GM19043 (cell line): ENCODE data around the gene SLF2.

Source experiments
- ATAC-seq: cut with Tn5 transposase; IDR thresholded peaks from one replicate; pipeline ENCODE4 v1.9.1; 2021; ENCODE audit warnings: low read depth; ENCODE audit not compliant: unreplicated experiment

The SLF2 gene

GRCh38 chr10:100979791-100980272 lies 67.1 kb downstream of the SLF2 start:
- no peak for ATAC-seq

DNA sequence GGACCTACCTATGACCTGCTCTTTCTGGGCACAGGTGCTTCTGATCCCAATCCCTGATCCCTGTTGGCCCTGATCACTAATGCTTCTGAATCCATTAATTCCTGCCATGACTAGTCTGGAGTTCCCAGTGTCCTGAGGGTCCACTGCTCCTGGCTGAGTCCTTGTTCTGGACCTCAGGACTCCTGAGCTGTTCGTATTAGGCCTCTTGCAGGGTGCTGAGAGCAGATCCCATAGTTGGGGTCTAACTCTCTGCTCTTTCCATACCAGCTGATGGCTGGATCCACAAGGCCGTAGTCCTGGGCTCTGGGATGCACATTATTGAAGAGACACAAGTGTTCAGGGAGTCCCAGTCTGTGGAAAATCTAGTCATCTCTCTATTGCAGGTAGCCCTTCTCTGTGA lies 67.5 kb downstream of the SLF2 start:
- ATAC-seq, result no peak

DNA sequence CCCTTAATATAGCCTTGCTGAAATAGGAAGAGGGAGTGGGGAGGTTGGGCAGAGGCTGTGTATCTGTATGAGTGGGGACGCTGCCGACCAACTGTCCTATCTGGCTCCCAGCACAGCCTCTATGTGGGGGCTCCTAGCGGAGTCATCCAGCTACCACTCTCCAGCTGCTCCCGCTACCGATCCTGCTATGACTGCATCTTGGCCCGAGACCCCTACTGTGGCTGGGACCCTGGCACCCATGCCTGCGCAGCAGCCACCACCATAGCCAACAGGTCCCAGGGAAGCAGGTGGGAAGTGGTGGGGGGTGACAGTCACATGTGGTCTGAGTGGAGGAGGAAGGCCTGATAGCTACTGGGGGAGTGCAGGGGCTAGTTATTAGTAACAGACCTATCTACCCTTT lies 67.9 kb downstream of the SLF2 start:
- no peak for ATAC-seq

DNA sequence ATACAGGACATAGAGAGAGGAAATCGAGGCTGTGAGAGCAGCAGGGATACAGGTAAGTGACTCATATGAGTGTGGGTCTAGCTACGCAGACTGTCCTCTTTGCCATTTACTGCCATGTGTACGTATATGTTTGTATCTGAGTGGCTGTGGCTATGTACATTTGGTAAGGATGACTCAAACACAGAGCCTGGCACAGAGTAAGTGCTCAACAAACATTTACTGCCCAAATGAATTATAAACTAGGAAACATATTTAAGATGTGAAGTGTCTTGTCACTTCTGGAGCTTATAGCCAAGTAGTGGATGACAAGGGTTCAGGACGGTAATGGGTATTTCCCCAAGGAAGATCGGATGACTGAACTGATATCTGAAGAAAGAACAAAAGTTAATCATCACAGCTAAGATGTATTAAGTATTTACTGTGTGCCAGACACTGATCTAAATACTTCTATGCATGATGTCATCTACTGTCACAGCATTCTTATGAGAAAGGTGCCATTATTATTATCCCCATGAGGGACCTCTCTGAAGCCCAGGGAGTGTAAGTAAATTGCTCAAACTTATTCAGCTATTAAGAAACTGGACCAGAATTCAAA lies 68.5 kb downstream of the SLF2 start:
- ATAC-seq, result no peak

DNA sequence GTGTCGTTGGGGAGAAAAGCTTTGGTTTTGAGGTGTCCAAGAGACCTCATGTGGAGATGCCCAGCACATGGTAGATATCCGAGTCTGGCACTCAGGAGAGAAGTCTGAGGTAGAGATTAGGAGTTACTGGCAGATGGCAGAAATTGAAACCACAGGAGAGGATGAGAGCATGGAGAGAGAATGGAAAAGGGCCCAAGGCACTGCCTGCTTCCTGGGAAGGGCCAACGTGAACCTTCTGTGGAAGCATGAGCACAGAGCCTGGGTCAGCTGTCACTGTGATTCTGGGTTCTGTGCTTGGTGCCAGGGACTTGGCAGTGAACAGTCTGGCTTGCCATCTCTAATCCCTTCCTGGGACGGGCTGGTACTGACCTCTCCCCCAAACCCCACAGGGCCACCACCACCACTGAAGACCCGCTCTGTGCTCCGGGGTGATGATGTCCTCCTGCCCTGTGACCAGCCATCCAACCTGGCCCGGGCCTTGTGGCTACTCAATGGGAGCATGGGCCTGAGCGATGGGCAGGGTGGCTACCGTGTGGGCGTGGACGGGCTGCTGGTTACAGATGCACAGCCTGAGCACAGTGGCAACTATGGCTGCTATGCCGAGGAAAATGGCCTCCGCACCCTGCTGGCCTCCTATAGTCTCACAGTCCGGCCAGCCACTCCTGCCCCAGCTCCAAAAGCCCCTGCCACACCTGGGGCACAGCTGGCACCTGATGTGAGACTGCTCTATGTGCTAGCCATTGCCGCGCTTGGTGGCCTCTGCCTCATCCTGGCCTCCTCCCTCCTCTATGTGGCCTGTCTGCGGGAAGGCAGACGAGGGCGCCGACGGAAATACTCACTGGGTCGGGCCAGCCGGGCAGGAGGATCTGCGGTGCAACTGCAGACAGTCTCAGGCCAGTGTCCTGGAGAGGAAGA lies 70.4 kb downstream of the SLF2 start:
- no peak for ATAC-seq

- ATAC-seq, result no peak
Measured at GRCh38 chr10:100983868-100984671, 71.3 kb downstream of the SLF2 start.

DNA sequence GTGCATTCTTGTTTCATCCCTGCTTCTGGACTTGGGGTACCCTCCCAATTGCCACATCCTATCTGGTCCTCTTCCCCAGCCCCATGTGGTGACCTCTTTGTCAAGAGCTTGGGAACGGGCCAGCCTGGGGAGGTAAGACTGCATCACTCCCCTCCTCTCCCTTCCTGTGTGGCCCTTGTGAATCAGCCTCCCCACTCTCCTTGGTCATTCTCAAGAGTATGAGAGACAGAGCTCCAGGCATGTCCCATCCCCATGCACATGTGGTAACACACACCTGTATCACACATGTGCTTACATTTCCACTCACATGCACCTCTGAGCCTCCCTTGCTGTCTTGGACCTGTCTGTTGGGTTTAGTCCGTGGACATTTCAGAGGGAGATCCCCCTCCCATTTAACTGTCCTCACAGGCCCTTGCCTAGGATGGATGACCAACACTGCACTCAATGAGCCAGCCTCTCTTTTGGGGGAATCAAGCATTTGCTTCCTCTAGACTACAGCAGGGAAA lies 72.0 kb downstream of the SLF2 start:
- ATAC-seq, result no peak

DNA sequence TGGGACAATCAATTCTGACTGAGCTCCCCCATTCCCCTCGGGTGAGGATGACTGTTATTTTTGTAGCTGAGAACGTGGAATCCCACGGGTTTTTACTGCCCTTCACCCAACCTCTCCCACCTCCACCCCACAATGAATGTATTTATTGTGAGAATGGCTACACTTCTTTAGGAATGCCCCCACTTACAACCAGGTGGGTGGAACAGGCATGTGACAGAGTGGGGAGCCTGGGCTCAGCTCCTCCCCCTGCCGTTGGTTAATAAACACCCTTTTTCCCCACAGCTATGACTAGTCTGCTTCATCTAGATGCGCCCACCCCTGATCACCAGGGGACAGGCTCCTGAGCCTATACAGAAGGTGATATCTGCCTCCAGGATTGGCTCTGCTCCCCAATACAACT lies 72.6 kb downstream of the SLF2 start:
- no peak for ATAC-seq

GRCh38 chr10:100986623-100986951 lies 73.8 kb downstream of the SLF2 start:
- ATAC-seq, result no peak

GRCh38 chr10:100986952-100987684 lies 74.4 kb downstream of the SLF2 start, which contains the start of the genes MRPL43 and TWNK:
Gene MRPL43, minus strand, starts transcription at chr10:100987497. Its CDS starts 54 bp downstream, at chr10:100987443.
Gene TWNK, plus strand, starts transcription at chr10:100987543. Its CDS starts 668 bp downstream, at chr10:100988211.
- peak; percentile 93 for ATAC-seq

DNA sequence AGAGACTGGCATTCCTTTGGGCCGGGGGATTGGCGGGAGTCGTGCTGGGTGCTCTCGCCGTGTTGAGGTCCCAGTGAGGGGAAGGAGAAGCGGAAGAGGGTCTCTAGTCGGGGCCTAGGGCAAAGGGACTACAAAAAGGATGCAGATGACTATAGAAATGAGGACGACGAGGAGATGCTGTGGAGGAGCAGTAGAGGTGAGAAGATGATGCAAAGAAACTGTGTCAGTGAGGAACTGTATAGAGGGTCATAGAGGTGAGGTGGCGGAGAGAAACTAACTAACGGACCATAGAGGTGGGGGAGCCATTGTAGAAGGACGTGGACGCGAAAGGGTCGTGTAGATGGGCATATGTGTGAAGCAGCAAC lies 74.9 kb downstream of the SLF2 start:
- no peak for ATAC-seq

DNA sequence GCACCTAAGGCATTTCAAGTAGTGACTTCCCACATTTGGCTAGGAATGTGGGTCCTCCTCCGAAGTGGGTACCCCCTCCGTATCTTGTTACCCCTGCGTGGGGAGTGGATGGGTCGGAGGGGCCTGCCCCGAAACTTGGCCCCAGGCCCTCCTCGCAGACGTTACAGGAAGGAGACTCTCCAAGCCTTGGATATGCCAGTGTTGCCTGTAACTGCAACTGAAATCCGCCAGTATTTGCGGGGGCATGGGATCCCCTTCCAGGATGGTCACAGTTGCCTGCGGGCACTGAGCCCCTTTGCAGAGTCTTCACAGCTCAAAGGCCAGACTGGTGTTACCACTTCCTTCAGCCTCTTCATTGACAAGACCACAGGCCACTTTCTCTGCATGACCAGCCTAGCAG lies 75.4 kb downstream of the SLF2 start:
- no peak for ATAC-seq

DNA sequence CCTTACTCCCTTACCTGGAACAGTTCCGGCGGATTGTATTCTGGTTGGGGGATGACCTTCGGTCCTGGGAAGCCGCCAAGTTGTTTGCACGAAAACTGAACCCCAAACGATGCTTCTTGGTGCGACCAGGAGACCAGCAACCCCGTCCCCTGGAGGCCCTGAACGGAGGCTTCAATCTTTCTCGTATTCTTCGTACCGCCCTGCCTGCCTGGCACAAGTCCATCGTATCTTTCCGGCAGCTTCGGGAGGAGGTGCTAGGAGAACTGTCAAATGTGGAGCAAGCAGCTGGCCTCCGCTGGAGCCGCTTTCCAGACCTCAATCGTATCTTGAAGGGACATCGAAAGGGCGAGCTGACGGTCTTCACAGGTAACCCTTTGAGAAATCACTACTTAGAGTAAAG lies 76.3 kb downstream of the SLF2 start:
- ATAC-seq, result no peak

DNA sequence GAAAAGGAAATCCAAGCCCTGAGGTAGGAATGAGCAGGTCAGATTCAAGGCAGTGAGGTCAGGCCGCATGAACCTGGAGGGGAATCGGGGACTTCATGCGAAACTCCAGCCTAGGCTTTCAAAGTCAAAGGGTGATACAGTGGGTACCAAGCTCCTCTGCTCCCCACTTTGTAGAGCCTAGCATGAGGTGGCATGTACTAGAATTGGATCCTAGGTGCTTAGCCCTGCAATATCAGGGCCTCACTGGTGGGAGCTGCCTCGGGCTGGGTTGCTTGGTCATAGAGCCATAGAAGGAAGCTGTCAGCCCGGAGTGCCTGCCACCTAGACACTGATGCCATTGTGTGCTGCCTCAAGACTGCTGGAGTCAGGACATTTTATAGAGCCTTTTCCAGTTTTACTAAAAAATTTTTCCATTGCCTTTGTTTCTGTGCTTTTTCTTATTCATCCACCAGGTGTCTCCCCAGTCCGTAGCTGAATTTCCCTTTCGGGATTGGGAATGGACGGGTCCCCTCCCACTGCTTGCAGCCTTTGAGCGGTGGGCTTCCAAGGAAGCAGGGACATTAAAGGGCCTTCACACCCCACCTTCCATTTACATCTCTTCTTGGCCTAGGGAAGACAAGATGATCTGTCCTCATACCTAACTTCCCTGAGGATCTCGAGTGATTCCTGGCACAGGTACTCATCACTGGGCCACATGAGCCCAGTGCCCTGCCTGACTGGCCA lies 81.4 kb downstream of the SLF2 start:
- ATAC-seq, result no peak

- no peak for ATAC-seq
Measured at GRCh38 chr10:100995181-100995580, 82.4 kb downstream of the SLF2 start.

DNA sequence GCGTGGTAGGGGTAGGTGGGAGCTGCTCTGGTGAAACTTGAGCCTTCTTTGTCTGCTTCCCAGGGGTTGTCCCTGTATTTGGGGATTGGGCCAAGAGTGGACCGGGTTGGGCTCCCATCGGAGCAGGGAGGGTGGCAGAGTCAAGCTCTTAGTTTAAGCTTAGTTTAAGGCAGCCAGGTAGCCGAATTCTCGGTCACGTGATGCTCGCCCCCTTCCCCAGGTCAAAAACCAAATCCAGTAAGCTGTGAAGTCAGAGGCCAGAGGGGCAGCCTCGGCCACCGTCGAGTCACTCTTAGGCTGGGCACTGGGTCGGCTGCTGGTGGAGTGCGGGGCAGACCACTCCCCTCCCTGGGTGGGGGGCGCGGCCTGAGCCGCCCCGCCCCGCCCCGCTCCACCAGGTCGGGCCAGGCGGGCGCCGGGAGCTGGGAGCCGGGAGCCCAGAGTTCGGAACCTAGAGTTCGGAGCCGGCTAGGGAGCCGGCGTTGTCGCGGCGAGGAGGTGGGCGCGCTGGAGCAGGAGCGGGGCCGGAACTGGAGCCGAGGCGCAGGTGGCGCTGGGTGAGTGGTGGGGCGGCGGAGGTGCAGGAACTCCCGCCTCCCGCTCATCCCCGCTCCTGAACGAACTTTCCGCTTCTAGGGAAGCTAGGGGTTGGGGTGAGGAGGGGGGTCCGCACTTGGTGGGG lies 84.1 kb downstream of the SLF2 start:
- ATAC-seq, result no peak

DNA sequence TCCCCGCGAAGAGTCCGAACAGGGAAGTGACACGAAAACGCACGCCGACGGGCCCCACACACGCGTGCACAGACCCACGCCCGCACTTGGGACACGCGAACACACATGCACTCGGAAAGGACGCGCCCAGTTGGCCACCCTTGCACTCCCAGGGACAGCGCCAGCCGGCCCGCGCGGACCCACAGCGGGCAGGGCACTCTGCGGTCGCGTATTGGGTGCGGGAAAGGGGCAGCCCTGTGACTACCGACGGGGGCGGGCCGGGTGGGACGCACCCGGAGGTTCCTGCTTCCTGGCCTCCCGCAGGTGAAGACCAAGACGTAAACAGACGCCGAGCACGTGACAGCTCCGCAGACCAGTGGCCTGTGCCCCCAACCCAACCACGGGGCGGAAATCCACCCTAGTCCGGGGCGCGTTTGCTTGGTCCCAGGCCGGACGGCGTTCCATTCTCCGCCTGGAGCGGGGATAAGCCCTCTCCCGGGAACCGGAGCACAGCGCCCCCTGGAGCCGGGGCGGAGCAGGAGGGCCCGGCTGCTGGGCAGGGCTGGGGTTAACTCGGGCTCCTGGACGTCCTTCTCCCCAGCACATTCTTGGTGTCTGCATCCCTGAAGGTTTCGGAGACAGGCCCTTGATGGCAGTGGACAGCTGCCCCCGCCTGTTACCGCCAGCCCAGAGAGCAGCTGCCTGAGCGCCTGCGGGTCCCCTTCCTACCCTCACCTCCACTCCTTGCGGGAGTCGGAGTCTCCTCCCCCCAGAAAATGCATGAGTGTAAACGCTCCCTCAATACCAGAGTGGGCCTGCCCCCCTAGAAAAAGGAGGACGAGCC lies 84.8 kb downstream of the SLF2 start:
- no peak for ATAC-seq
